GM12874 (cell line): ENCODE data around the gene SLC7A8.
A peak's percentile ranks its signal among the peaks of the same experiment; 100 is the strongest.

Source experiments
- CTCF ChIP-seq: IDR thresholded peaks from 2 replicates; pipeline ENCODE4 v1.5.1; 2011; ENCODE audit warnings: low read depth, mild to moderate bottlenecking, control low read depth, low read length, moderate library complexity; ENCODE audit not compliant: insufficient read depth

Gene SLC7A8

GRCh38 chr14:23079716-23080115 lies 103.7 kb downstream of the SLC7A8 start:
- TF ChIP-seq CTCF: no peak

- no peak for TF ChIP-seq CTCF
These were observed 104.8 kb downstream of the SLC7A8 start for GRCh38 chr14:23078692-23079116.

GRCh38 chr14:23077962-23078361 lies 105.5 kb downstream of the SLC7A8 start:
- TF ChIP-seq CTCF: no peak

- TF ChIP-seq CTCF: peak; percentile 50
These were observed 106.6 kb downstream of the SLC7A8 start for GRCh38 chr14:23076785-23077408.
